Middle frontal gyrus (tissue), 1 donor: ENCODE measurements around the gene SMAD3.

Source experiments
- DNase-seq: peaks from one replicate; pipeline ENCODE4 v3.0.0-alpha.2; 2015; ENCODE audit warnings: low spot score; ENCODE audit errors: extremely low spot score

The SMAD3 gene

DNA sequence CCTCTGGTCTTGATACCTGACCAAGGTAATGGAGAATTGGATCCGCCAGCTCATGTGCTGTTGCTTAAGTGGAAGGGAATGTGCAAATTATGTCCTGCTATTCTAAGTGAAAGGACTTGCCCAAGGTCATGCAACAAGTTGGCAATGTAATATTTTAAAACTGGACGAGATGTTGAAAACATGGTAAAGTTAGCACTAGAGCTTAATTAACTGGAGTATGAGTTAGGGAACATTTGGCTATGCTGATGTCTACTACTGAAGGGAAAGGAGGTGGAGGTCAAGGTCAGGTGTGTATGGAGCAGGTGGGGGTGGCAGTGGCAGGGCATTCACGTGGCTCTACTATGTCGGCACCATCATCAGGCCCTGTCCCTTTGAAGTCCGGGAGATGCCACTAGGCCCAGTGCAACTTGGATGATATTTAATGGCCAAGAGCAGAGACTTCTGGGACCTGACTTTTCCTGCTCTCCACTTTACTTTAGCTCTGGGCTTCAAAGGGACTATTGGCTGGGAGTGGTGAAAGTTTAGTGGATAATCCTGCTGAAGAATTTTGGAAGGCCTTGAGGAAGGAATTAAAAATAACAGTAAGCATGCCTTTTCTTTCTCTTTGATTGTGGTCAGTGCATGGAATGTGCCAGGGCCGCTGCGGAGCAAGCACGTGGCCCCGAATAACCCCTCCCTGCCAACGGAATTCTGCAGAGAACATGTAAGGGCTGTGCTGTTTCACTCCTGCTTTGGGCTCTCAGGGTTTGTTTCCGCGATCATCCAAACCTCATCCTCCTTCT lies 14.9 kb downstream of the SMAD3 start:
- DNase-seq, result no peak

DNA sequence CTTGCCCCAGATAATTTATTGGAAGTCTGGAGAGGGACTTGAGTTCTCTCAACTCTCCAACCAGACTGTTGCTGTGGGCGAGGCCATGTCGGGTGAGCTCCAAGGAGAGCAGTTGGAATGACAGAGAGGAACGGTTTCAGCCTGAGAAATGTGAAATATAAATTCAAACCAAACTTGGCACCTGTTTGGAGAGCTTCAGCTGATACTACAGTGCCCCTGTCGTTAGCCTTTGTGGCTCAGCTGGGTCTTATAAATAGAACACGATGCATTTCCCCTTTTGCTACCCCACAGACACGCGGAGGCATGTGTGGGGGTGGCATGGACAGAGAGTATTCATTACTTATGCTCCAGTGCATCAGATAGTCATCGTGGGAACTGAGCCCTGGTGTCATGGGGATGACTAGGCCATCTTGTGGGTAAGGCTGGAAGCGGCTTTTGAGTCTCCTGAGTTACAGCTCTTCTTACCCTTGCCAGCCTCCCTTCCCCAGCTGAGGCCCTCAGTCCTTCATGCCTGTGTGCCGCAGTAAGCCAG lies 15.6 kb downstream of the SMAD3 start:
- DNase-seq, result peak; percentile 30

DNA sequence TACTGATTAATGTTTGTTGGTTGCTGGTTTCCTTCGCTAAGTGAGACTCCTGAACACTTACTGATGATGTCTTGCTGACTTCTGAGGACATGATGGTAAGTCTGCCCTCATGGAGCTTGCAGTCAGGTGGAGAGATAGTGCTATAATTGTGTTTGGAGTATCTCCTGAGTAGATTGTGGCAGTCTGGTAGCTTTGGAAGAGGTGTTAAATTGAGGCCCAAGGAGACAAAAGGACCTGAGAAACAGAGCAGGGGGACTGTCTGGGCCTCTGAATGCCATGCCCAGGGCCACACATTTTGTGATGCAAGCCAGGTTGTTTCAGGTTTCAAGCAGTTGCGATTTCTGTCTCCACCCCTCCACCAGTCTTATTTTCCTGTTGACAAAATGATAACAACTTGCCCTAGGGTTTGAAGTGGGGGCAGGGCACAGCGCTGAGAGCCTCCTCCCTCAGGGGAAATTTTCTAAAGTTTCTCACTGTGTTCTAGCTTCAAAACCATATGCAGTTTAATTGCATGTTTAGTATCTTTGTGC lies 16.7 kb downstream of the SMAD3 start:
- no peak for DNase-seq

DNA sequence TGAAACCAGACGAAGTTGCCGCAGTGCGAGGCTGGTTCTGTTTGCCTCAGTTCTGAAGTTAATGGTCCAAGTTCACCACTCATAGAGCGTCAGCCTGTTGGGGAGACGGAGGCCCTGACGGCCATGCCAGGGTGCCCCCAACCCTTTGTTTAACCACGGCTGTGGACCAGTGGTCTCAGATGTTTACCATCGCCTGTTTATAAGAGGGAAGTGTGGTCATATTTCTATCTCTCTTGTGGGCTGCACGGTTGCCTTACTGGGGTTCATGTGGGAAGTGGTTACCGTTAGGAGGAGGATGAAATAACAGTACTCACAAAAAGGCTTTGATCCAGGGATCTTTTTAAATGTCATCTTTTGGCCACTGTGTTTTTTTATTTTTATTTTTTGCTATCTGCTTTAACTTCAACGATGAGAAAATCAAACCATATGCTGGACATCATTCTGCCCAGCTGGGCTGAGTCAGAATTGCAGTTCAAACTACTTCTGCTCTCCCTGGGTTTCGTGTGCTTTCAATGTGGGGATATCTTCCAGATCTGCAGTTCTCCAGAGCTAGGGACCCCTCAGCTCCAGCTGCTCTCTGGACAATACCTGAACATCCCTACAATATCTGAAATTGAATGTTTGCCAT lies 17.8 kb downstream of the SMAD3 start:
- no peak for DNase-seq

DNA sequence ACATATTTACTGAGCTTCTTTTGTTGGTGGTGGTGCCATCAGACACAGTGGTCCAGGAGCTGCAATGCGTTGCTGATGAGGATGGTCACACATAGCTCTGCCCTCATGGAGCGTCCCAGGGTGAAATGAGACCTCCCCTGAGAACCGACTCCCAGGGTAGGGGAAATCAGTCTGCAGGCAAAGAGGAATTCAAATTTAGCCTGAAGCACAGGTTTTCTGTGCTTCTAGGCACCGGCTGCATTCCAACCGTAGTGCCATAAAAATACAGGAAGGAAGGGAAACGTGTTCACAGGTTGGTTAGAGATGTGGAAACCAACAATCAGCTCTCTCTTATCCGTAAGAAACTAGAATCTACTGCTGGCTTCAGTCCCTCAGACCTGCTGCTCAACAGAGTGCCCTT lies 19.2 kb downstream of the SMAD3 start:
- DNase-seq, result no peak

DNA sequence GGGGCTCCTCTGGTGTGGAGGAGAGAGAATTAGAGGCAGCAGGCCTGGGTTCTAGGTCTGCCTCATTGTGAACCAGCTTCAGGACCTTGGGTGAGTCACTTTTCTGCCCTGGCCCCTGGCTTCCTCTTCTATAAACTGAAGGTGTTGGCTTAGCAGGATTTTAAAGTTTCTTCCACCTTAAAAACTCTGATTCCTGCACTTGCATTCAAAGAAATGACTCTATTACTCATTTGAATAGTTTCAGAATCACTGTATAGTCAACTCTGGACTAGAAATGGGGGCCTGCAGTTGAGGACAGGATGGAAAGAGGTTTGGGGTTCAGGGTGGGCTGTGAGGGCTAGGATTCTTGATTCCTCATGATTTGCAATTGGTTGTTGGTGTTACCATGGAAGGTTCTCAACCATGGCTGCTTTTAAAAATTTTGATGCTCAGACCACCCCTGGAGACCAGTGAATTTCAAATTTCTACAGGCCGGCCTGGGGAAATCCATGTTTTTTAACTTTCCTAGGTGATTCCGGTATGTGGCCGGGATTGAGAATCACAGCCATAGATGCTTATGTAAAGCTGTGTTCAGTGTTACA lies 19.9 kb downstream of the SMAD3 start:
- DNase-seq, result no peak

DNA sequence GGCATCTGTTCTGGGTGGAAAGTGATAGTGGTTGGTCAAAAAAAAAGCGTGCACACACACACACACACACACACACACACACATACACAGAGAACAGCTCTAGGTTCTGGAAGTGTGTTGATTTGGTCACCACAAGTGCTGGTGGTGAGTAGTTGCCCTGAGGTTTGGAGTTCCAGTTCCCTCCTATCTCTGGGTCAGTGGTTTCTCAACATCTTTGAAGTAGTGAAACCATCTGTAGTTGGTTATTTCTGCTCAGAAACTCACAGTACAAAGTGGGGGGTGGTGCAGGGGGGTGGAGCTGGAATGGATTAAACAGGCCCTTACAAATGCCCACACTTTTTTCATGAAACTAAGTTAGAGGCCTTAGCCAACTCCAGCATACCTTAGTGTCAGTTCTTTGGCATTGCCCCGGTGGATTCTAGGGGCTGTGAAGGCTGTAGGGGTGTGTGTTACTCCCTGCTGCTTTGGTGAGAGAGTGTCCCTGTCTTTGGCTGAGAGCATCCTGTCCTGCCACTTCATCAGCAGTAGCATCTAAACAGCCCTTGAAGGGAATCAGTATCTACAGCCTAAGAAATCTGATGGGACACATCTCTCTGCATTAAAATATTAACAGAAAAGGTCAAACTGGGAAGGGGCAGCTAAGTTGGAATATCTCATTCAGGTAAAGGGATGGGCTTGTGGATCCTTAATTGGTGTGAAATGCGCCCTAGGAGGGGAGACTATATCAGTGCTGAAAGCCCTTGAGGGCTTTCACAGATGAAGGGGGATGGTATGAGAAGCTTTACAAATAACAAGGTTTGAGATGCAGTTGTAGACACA lies 20.6 kb downstream of the SMAD3 start:
- no peak for DNase-seq

DNA sequence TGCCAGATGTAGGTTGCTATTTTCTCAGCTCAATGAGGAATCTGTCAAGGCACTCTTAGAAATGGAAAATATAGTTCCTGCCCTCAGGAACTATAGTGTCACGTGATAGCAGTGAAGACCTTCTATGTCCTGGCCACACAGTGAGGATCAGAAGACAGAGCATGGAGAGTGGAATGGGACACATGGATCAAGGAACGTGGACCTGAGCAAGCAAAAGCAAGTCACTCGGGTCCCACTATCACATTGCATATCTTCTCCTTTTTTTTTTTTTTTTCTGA lies 21.2 kb downstream of the SMAD3 start:
- no peak for DNase-seq

DNA sequence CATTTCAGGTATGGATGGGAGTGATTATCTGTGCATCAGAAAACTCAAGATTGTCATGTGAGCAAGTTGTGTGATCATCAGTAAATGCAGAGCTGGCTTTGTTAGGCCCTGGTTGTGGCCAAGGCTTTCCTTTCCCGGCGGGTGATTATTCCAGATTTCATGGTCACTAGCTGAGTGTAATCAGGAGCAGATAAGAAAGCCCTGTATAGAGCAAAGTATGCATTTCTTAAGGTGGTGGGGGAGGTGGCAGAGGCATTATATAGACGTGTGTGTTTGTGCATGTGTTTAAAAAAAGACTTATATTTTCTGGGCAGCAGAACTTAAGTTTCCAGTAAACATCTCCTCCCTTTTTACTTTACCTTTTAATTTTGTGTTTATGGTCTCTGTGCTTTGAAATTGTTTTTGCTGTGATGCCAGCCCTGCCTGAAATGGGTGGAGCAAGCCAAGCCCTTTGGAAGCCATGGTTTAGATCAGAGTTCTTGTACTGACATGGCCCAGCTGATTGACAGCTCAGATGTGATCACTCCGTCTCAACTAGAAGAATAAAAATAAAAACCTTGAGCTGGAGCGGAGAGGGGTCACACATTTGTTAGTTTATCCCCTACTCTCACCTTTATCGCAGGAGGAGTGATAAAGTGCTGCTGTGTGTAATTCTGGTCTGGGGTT lies 22.2 kb downstream of the SMAD3 start:
- no peak for DNase-seq

DNA sequence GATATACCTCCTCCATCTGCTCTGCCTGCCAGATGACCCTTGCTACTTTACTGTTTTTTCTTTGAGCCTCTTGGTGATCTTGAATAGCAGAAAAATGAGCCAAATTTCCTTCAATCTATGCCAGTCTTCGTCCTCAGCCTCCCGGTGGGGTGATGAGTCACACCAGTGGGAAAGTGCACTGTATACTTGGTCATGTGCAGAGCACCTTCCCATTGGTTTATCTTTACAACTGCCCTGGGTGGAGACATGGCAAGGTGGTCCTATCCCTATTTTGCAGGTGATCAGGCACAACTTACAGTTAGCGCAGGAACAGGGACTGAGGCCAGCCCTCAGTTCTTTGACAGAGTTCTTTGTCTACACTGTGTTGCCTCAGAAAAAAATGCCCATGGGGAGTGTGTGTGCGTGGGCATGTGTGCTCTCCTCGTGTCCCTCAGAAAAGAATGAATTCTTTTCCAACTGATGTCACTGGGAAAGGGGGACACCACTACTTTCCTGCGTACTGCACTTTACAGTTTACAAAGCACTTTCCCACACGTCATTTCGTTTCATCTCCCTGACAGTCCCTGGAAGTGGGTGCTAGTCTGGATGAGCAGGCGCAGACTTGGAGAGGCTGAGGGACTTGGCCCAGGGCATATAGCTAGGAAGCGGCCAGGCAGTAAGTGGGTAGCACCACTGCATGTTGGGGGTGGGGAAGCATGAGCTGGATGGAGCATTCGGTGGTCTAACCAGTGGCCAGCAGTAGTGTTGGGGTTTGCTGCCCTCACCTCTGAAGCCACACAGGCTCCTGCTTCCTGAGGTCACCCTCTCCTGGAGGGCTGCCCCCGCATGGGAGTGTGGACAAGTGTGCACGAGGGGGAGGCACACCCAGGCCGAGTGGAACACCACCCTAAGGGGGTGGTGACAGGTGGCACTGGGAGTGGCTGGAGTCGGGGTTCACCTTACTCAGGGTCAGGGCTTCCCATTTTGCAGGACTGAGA lies 24.1 kb downstream of the SMAD3 start:
- no peak for DNase-seq

DNA sequence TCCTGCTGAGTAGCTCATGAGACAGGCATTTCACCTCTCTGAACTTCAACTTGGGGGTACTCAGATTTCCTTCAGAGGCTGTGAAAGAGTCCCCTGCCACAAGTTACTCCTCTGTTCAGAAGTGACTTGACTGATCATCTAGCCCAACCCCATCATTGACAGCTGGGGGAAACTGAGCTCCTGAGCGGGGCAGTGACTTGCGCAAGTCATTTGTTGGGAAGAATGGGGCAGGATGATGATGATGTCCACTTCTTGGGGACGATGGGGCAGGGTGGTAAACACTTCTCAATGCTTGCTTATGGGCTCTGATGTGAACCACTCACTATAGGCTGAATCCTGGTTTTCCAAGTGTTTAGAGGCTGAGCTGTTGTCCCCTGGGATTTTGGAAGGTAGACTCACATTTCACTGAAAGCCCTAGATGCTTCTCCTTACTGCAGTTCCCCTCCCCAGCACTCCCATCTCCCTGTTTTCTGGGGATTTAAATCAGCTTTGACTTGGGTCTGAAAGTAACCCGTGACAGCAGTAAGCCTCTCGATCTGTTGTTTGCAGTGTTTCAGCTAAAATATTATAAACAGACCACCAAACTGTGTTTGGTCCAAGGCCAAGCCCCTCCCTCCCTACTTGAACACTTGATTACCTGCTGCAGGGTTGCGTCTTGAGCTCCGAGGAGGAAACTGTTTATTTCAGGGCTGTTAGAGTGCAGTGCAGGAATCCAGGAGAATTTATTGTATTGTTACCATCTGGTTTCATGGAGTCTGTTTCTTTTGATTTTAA lies 25.1 kb downstream of the SMAD3 start:
- DNase-seq, result no peak

DNA sequence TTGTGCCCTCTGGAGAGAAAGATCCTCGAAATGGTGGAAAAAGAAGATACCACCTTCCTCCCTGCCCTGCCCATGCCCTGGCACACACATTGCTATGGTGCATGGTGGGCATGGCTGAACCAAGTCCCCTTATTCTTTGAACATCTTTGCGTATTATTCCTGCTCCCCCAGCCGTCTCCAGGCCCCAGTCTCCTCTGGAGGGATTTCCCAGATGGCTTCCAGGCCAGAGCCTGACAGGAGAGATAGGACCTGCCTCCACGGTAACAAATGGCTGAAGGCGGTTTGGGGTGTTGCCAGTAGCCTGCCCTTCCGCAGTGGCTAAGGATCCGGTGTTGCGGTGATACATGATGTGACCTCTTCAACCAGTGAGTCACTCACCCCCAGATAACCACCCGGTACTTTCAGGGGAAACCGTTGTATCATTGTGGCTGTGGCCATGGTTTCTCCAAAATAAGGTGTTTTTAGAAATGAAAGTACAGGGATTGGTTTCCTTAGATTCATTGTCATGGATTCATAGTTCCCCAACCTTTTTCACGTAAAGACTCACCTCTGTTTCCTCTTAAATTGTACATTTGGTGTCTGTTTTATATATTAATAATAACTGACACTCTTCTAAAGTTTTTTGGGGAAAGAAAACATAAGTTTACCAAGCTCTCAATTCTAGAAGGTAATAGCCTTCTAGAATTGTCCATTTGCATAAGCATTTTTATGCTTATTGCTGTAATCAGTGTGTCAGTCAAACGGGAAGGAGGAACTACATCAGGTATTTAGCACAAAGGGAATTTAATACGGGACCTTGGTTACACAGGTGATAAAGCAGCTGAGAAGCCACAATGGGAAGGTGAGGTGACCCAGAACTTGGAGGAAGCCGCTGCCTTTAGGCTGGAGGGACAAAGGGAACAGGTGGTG lies 25.9 kb downstream of the SMAD3 start:
- no peak for DNase-seq

DNA sequence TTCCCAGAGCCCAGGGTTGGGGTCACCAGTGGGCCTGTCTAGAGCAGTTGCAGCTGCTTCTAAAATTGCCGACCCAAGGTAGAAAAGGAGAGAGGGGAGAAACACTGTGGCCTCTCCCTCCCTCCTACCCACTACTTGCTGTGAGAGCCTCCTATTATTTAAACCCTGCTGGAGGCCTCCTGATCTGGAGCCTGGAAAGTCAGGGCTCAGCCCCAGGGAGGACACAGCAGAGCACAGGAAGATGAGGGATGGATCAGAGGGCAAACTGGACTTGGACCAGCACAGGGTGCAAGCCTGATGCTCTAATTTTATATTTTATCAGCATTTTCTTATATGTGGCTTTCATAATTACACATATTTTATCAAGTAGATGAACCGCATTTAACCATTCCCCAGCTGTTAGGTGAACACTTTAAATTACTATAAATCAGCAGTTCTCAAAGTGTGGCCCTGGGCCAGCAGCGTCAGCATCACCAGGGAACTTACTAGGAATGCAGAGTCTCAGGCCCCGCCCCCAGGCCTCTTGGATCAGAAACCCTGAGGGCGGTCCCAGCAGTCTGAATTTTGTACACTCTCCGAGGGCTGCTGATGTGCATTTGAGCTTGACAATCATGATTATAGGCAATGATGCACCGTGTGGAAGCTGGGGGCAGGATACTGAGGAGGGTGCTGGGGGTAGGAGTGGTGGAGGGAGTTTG lies 26.7 kb downstream of the SMAD3 start:
- DNase-seq, result no peak

DNA sequence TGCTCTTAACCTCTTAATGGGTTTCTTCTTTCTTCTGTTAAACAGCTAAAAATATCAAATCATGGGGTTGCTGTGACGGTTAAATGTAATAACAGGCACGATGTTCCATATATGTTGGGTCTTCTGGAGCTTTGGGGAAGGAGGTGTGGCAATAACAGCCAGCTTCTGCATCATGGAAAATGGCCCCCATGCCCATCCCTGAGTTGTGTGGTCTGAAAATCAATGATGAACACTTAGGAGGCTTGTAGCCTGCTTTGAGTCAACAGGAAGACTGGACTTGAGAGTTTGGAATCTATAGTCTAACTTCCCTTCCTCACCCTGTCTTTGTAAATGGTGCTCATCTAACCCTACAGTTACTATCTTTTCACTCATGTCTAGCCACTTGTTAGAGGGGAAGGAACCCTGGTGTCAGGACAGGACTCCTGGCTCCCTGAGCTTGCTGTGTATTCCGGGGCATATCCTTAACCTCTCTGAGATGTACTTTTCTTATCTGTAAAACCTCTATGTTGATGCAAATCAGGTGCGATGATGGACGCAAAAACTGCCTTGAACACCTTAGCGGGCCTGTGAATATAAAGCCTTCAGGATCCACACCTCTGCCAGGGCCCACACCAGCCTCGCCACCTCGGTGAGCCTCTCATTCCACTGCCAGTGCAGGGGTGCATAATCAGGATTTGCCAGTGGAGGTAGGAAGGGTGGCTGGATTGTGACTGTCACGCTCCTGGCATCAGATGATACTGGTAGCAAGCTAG lies 27.5 kb downstream of the SMAD3 start:
- DNase-seq, result no peak

DNA sequence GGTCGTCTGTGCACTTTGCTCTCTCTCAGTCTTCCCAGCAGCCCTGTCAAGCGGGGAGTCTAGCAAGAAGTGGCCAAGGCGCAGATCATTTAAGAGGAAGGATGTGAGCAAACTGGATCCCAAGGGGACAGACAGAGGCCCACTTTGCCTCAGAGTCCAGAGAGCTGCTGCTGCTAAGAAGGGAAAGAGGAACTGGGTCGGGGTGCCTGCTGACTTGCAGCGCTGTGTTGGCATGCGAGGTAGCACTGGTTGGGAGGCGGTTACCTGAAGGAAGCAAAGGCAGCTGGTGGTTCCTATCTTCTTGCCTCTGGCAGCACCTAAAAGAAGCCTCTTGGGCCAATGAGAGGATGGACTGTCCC lies 28.1 kb downstream of the SMAD3 start:
- no peak for DNase-seq

DNA sequence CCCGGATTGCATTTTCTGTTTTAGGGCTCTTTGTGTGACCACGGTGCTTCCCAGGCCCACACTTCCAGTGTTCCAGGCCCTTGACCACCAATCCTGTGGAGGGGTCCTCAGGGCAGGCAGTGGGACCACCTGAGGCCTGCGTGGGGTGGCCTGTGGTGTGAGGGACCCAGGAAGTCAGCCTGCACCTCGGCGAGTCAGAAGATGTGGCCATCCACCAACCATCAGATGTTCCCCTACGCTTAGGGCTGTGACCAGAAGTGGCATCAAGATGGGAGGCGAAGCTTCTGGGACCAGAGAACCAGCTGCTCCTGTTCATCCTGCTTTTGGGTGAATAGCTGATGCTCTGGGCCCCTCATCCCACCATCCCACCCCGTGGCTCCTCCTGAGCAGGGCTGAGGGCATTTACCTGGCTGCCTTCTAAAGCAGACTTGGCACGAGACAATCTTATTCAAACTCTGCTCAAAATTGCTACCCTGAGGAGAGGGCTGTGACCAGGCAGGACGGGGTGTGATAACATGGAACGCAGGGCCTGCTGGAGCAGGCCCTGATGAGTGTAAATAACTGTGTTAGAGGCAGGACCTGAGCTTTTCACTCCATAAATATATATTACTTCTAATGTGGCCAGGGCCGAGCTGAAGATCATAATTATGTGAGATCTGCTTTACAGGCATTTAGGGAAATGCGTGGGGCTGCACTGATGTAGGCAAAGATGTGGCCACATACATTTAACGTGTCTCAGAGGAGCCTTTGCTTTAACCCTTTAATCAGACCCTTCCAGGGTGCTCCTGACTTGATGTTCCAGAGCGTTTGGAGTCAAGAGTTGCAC lies 28.8 kb downstream of the SMAD3 start:
- DNase-seq, result no peak
